Measurements from ENCODE around the gene WNK1.

GRCh38 chr12:759628-760027 lies 7.2 kb downstream of the WNK1 start:
- no peak for TF ChIP-seq CTCF (IDR thresholded peaks at IDR 0.05 in 4 of 5, conservative IDR thresholded peaks at IDR 0.05 in 1 of 5)
- no peak for TF ChIP-seq POLR2A (IDR thresholded peaks at IDR 0.05)

All from gastrocnemius medialis (tissue), 4 donors.